ENCODE measurements around the gene NCOR2. TPM values are rescaled to one million over a fixed set of nuclear protein-coding genes. Genes with fewer than 3 reads are reported as not detected.

Gene NCOR2
- total and polyA plus RNA-seq, 8 donors: 60.1 to 331 (median 96.4) TPM

DNA sequence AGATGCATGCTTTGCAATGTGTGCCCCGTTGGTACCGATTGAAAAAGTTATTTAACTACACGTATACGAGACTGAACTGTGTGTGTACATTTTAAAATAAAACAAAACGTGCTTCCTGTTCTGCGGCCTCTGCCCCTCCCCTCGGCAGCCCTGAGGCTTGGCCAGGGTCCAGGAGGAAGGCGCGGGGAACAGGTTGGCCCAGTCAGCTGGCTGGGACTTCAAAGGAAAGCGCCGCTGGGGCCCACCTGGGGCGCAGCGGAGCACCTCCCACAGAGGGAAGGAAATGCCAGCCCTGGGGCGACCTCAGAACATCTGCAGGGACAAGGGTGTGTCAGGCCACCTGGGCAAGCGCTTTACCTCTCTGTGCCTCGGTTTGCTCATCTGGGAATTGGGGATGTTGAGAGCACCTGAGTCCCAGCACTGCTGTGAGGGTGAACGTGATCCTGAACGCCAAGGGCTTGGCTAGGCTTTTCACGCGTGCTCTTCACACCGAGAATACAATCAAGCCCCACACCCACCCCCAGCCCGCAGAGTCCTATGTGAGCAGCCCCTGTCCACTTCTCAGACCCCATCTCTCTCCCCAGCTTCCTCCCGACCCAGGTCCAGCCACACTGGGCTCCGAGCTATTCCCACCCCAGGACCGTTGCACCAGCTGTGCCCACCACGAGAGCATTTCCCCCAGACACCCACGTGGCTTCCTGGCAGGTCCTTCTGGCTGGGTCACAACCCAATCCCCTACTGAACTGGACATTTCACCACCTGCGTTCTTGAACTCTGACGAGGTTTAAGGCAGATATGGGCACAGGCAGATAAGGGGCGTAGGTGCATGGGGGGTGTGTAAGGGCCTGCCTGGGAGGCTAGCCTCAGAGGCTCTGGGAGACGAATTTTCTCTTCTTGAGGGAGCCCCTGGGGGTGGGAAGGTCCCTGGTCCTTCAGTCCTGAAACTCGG, 41.9 kb upstream of the NCOR2 start:
- Histone ChIP-seq H3K4me1 (peaks cover 14 to 30% of the 10 kb centered on the region in 2 donors), H3K9me3 (peaks cover 0 to 2% of the 10 kb centered on the region in 2 donors), H3K27ac (peak overlapping the region in 1 of 2 donors; percentile 61), H3K4me3 (no peak overlapping the region), H3K36me3 (no peaks in the 10 kb centered on the region), H3K27me3 (peaks cover 0 to 13% of the 10 kb centered on the region in 2 donors)
- TF ChIP-seq, protein P1, sequence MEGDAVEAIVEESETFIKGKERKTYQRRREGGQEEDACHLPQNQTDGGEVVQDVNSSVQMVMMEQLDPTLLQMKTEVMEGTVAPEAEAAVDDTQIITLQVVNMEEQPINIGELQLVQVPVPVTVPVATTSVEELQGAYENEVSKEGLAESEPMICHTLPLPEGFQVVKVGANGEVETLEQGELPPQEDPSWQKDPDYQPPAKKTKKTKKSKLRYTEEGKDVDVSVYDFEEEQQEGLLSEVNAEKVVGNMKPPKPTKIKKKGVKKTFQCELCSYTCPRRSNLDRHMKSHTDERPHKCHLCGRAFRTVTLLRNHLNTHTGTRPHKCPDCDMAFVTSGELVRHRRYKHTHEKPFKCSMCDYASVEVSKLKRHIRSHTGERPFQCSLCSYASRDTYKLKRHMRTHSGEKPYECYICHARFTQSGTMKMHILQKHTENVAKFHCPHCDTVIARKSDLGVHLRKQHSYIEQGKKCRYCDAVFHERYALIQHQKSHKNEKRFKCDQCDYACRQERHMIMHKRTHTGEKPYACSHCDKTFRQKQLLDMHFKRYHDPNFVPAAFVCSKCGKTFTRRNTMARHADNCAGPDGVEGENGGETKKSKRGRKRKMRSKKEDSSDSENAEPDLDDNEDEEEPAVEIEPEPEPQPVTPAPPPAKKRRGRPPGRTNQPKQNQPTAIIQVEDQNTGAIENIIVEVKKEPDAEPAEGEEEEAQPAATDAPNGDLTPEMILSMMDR (IDR thresholded peaks at IDR 0.05): no peak
- DNase-seq (peak; percentile 72 to 94 (median 90)), ATAC-seq (peak; percentile 85)
- intact Hi-C loops (cut with DNase I): no loop called here

DNA sequence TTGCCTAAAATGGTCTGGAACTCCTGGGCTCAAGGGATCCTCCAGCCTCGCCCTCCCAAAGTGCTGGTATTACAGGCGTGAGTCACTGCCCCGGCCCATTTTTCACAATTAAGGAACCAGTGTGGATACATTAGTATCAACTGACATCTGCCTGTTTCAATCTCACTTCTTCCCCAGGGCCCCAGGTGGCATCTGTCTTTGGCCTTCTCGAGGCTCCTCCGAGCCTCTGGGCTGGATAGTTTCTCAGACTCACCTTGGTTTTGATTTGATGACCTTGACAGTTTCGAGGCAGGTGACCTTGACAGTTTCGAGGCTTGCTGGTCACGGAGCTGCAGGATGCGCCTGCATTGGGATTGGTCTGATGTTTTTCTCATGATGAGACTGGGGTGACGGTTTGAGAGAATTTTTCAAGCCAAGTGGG, 41.0 kb upstream of the NCOR2 start:
- TF ChIP-seq, protein P1 (IDR thresholded peaks at IDR 0.05): no peak
- intact Hi-C loops (cut with DNase I): no loop called here
- peak; percentile 33 for ATAC-seq
- H3K27me3 ChIP-seq: peaks cover 0 to 13% of the 10 kb centered on the region in 2 donors
- no peaks in the 10 kb centered on the region for H3K36me3 ChIP-seq
- H3K4me3 ChIP-seq: no peak overlapping the region
- no peaks in the 10 kb centered on the region for H3K9me3 ChIP-seq
- peak overlapping the region in 1 of 2 donors; percentile 61 for H3K27ac ChIP-seq
- H3K4me1 ChIP-seq: peaks cover 14 to 32% of the 10 kb centered on the region in 2 donors
- no peak for DNase-seq

DNA sequence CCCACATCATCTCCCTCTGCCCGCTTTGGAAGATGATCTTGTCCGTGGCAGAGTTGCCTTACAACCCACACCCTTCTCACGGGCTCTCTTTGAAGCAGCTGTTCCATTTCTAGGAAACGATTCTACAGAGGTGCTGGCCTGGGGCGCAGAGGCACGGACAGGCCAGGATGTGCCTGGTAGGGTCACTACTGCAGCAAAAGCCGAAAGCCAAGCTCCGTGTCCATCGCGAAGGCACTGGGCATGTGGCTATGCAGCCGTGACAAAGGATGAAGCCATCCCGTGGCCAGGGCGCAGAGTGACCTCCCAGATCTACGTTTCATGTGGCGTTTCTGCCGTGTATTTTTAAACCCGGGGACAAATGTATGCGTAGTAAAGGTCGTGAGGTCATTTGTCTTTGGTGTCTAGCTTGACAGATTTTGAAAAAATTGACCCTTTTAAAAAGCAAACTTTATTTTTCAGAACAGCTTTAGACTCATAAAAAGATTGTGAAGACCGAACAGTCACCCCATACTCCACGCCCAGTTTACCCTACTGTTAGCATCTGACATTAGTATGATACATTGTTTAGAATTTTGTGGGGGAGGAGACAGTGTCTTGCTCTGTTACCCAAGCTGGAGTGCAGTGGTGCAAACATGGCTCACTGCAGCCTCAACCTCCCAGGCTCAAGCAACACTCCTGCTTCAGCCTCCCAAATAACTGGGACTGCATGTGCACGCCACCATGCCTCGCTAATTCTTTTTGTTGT, 40.4 kb upstream of the NCOR2 start:
- ATAC-seq (no peak), DNase-seq (no peak)
- Histone ChIP-seq H3K4me3 (no peak overlapping the region), H3K27ac (peak overlapping the region in 1 of 2 donors; percentile 61), H3K4me1 (peaks cover 14 to 35% of the 10 kb centered on the region in 2 donors), H3K36me3 (no peaks in the 10 kb centered on the region), H3K27me3 (peaks cover 0 to 13% of the 10 kb centered on the region in 2 donors), H3K9me3 (no peaks in the 10 kb centered on the region)
- TF ChIP-seq, protein P1 (IDR thresholded peaks at IDR 0.05): no peak
- intact Hi-C loops (cut with DNase I): no loop called here

DNA sequence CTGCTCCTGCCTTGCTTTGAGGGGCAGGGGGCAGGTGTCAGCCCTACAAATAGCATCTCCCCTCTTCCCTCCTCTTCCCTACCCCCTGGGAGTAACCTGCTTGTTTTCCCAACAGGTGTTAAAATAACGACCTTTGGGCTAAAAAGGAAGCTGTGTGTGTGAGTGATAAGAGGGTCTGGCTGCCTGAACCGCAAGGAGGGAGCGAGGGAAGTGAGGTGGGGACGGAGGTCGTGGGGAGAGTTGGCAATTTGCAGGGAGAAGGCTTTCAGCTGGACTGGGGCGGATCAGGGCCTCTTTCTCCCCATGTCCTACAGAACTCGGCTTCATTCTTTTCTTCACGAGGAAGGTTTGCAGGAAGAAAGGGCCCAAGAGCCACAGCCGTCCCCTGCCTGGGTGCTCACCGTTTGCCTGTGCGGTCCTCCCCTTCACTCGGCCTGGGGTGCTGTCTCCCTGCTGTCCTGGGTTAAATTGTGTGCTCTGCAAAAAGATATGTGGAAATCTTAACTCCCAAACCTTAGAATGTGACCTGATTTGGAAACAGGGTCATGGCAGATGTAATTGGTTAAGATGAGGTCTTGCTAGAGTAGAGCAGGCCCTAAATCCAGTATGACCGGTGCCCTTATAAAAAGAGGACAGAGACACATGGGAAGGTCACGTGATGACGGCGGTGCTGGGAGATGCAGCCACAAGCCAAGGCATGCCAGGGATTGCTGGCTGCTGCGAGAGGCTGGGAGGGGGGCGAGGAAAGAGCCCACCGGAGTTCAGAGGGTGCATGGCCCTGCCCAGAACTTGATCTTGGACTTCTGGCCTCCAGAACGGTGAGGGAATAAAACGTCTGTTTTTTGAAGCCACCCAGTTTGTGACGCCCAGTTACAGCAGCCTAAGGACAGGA, 38.7 kb upstream of the NCOR2 start:
- Histone ChIP-seq H3K27me3 (peaks cover 0 to 13% of the 10 kb centered on the region in 2 donors), H3K4me3 (no peak overlapping the region), H3K4me1 (peaks cover 14 to 35% of the 10 kb centered on the region in 2 donors), H3K27ac (no peak overlapping the region), H3K36me3 (no peaks in the 10 kb centered on the region), H3K9me3 (no peaks in the 10 kb centered on the region)
- ATAC-seq (no peak), DNase-seq (no peak)
- TF ChIP-seq, protein P1 (IDR thresholded peaks at IDR 0.05): no peak
- intact Hi-C loops (cut with DNase I): no loop called here

Data from left lung (tissue), 10 donors.